HG02938 (cell line): ENCODE results near the gene LCOR.

Source experiments
- ATAC-seq: cut with Tn5 transposase; IDR thresholded peaks from one replicate; pipeline ENCODE4 v1.9.1; 2021; ENCODE audit warnings: mild to moderate bottlenecking, moderate library complexity; ENCODE audit not compliant: unreplicated experiment

Gene LCOR

DNA sequence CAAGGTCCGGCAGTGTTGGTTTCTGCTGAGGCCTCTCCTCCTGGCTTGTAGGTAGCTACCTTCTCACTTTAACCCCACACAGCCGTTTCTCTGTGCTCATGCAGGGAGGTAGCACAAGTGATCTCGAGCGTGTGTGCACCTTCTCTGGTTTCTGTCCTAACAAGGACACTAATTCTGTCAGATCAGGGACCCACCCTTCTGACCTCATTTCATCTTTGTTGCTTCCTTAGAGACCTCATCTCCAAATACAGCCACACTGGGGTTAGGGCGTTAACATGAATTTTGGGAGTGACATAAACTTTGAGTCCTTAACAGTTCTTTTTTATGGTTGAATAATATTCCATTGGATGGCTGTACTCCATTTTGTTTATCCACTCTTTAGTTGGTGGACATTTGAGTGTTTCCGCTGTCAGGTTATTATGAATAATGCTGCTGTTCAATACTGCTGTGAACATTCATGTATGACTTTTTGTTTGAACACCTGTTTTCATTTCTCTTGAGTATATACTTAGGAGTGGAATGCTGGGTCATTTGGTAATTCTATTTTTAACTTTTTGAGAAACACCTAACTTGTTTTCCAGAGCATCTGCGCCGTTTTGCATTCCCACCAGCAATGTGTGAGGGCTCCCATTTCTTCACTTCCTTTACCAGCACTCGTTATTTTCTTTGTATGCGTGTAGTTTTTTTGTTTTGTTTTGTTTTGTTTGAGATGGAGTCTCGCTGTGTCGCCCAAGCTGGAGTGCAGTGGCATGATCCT lies 57.5 kb downstream of the LCOR start:
- ATAC-seq = no peak

DNA sequence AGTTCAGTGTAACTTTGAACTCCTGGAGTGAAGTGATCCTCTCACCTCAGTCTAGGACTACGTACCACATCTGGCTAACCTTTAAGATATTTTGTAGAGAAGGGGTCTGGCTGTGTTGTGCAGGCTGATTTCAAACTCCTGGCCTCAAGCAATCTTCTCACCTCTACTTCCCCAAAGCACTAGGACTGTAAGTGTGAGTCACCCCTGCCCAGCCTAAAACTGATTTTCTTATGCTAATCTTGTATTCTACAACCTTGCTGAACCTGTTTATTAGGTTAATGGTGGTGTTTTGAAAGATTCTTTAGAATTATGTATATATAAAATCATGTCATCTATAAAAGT lies 58.0 kb downstream of the LCOR start:
- ATAC-seq = no peak

DNA sequence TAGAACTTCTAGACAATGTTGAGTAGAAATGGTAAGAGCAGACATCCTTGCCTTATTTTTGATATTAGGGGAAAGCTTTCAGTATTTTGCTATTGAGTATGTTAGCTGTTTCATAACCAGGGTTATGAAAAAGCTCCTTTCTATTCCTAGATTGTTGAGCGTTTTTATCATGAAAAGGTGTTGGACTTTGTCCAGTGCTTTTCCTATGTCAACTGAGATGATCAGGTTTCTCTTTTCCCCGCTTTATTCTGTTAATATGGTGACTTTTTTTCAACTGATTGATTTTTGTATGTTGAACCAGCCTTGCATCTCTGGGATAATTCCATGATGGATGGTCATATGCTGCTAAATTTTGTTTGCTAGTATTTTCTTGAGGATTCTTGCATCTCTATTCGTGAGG lies 58.5 kb downstream of the LCOR start:
- no peak for ATAC-seq

DNA sequence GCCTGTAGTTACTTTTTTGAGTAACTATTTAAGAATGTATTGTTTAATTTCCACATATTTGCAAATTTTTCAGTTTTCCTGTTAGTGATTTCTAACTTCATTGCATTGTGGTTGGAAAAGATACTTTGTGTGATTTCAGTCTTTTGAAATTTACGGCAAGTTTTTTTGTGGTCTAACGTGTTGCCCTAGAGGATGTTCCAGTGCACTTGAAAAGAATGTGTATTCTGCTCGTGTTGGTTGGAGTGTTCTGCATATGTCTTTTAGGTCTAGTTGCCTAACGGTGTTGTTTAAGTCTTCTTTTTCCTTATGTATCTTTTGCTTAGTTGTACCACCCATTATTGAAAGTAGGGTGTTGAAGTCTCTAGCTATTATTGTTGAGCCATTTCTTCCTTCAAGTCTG lies 59.7 kb downstream of the LCOR start:
- ATAC-seq = no peak

DNA sequence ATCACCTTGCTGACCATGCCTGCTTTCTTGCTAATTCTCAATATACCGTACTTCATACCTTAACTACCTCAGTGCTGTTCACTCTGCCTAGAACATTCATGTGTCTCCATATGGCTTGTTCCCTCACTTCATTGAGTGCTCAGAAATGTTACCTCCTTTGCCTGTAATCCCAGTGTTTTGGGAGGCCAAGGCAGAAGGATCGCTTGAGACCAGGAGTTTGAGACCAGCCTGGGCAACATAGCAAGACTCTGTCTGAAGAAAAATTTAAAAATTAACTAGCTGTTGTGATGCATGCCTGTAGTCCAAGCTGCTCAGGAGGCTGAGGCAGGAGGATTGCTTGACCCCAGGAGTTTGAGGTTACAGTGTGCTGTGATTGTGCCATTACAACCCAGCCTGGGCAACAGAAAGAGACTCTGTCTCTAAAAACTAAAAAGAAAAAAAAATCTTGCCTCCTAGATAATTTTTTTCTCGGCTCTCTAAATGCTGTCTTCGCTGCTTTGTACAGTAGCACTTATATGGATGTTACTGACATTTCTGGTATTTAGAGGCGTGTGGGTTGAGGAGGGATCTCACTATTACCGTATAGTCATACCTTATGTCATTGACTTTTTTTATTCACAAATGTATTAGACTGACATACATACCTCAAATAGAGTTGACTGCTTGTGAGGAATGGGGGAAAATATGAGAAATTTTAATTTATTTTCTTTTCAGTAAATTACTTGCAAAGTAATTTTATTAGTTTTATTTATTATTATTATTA lies 63.7 kb downstream of the LCOR start:
- ATAC-seq = no peak

DNA sequence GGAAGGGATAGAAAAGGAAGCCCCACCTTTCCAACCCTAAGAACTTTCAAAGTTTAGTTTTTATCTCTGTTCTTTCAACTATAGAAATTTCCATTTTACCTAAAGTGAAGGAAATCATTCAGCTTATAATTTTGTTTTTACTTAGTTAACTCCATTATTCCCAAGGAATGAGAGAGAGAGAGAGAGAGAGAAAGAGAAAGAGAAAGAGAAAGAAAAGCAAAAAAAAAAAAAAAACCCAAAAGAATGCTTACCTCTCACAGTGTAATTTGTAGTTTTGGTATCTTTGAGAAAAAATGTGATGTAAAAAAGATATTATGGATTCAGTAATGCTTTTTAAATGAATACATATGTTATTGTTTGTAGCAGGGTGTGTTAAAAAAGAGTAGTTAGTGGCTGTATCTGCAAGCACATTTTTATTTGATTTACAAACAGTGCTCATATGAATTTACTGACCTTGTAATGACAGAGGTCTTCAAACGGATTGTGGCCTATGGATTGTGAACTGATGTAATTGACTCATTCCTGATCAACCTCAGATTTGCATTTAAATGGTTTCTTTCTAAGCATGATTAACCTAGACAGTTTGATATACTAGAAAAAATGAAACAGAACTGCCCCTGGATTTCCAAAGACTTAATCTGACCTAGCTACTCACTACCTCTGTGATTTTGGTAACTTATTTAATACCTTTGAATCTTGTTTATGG lies 64.9 kb downstream of the LCOR start:
- no peak for ATAC-seq

DNA sequence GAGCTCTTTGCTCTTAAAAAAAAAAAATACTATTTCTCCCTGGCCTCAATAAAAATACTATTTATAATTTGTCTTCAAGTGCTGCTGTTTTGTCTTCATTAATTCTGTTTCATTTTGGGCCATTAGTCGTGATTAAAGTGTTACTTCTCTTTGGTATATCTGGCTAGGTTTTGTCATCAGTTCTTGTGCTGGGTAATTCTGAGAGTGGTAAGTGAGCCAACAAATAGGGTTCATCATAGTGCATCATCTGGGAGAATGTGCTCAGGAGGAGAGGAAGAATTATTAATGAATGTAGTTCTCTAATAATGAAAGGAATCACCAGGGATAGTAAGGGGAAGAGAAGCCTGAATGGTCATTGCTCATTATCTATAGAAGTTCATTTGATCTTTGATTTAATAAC lies 70.0 kb downstream of the LCOR start:
- no peak for ATAC-seq

DNA sequence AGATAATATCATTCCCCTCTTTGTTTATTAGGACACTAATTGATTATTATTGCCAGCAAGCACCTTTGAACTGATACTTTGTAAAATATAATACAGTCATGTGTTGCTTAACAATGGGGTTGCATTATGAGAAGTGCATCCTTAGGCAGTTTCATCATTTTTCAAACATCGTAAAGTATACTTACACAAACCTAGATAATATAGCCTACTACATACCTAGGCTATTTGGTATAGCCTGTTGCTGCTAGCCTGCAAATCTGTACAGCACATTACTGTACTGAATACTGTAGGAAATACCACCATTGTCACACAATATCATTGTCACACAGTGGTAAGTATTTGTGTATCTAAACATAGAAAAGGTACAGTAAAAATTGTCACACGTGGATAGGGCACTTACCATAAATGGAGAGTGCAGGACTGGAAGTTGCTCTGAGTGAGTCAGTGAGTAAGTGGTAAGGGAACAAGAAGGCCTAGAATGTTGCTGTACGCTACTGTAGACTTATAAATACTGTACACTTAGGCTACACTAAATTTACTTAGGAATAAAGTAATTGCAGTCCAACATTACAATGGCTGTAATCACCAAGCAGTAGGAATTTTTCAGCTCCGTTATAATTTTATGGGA lies 70.7 kb downstream of the LCOR start:
- no peak for ATAC-seq

DNA sequence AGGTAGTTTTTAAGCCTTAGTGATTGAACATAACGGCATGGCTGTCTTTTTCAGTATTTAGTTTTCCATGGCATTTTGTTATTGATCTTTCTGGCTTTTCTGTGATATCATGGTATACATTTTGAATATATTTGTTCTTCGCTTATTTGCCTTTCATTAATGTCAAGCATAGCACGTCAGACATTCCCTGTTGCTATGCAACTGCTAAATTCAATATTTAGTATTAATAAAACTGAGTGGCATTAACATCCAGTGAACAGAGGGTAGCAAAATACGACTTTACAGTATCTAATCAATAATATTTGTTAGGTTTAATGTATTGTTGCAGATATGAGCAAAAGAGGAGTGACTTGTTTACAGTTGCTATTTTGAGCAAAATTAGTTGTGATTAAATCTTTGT lies 72.5 kb downstream of the LCOR start:
- no peak for ATAC-seq

DNA sequence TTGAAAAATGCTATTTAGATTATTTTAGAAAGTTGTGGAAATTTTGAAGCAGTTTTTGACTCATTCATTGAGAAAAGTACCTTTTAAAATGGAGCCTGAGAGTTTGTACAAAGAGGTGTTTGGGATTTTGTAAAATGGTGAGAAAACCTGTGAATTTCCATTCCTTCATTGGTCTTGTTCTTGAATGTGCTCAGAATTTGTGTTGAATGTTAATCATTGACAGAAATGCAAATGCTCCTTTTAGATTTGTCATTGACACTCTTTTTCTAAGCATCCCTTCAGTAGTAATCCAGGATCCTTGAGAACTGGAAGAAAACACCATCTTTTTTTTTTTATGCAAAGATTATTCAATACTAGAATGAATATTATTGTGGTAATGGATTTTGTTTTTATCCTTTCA lies 74.8 kb downstream of the LCOR start:
- no peak for ATAC-seq

DNA sequence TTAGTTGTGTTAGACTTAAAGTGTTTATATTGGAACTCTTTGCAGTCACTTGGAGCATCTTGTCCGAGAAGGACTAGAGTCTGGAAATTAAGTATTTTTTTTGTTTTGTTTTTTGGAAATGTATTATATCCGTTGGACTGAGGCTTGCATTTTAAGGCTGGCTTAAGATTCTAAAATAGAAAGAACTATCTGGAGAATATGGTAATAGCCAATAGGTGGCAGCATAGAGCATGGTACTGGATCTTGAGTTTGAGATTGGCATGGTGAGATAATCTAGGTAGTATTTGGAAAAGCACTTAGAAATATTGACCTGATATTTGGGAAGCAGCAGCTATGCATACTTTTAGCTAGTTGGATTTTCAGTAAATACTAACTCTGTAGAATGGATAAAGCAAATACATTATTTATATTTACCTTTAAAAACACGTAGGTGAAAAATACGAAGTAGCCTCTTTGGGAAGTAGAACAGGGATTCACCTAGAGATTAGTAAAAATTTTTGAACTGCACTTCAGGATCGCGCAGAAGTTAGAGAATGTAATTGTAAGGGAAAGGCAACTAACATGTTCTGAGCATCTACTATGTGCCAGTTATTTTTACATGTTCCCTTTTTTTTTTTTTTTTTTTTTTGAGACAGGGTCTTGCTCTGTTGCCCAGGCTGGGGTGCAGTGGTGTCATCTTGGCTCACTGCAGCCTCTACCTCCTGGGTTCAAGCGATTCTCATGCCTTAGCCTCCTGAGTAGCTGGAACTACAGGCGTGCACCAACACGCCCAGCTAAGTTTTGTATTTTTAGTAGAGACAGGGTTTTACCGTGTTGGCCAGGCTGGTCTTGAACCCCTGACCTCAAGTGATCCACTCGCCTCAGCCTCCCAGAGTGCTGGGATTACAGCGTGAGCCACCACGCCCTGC lies 78.6 kb downstream of the LCOR start:
- ATAC-seq = no peak

DNA sequence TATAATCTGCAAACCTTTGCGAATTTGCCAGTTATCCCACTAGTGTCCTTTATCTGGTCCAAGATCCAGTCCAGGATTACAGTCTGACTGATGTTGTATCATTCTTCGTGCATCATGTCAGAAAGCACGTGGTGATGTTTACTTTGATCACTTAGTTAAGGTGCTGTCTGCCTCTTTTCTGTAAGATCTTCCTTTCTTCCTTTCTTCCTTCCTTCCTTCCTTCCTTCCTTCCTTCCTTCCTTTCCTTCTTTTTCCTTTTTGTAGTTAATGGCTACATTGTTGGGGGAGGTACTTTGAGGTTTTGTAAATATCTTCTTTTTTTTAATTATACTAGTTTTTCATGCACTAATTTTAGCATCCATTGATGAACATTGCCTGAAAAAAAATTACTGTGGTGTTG lies 80.3 kb downstream of the LCOR start:
- no peak for ATAC-seq

DNA sequence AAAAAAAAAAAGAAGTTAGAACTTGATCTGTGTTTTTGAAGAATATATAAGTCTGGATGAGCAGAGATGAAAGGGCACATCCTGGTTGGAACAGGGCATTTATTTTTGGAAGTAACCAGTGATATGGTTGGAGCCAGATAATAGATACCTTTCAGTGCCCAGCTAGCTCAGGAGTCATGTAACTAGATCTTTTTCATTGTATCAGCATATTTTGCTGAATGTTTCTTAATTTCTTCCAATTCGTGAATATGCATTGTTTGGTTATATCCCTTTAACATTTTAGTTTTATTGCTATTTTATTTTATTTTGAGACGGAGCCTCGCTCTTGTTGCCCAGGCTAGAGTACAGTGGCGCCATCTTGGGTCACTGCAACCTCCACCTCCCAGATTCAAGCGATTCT lies 81.8 kb downstream of the LCOR start:
- ATAC-seq = no peak

DNA sequence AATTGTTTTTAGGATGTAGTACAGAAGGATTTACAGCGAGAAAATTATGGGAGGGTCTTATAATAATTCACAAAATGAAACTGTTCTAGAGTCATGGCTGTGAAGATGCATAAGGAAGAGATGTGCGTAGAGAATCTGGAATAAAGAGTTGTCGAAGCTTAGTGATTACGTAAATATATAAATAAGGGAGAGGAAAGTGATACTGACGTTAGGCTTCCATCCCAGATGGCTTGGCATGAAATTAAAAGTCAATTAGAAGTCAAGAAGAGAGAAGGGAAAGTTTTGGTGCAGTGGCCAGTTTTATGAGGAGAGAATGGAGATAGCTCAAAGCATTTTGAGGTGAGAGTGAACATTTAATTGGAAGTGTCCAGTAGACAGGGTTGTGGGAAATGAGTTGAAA lies 85.5 kb downstream of the LCOR start:
- ATAC-seq = no peak

DNA sequence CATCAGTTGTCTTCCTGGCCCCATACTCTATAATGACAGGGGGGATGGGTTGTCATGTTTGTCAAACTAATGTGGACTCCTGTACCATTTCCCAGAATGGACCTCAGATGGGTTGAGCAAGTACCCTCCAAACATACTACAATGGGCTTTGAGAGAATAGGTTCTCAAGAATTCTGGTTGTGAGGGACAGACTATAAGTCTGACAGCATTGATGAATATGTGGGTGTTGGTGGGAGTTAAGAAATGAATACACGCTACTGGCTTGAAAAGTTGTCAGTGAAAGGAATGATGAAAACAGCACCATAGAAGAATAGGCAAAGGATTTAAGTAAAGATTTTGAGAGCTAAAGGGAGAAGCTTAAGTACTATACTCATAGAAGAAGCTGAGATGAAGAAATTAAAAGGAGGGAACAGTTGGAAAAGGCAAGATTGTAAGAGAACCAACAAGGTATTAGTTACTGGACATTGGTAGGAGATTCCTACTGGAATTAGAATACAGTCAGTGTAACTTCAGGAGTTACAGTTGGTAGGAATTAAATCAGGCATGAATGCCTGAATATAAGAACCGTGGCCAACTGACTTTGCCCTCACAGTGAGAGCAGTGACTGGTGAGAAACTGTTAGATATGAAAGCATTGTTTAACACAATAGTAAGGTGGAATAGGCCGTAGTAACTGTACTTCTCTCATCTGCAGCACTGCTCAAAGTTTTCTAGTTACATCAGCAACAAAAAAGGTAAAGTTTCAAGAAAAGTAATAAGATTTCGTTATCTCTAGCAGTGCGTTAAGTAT lies 86.3 kb downstream of the LCOR start:
- no peak for ATAC-seq

DNA sequence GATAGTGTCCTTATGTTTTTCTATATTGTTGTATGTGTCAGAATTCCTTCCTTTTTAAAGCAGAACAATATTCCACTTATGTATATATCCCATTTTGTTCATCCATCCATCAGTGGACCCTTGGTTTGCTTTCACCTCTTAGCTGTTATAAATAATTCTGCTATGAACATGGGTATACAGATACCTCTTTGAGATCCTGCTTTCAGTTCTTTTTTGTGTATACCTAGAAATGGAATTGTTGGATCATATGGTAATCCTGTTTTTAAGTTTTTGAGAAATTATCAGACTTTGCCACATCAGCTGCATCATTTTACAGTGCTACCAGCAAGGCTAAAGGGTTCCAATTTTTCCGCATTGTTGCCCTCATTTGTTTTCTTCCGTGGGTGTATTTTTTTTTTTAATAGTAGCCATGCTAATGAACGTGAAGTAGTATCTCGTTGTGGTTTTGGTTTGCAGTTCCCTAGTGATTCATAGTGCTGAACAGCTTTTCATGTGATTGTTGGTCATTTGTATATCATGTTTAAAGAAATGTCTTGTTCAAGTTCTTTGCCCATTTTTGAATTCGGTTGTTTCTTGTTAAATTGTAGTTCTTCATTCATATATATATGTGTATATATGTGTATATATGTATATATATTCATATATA lies 87.8 kb downstream of the LCOR start:
- ATAC-seq = no peak

DNA sequence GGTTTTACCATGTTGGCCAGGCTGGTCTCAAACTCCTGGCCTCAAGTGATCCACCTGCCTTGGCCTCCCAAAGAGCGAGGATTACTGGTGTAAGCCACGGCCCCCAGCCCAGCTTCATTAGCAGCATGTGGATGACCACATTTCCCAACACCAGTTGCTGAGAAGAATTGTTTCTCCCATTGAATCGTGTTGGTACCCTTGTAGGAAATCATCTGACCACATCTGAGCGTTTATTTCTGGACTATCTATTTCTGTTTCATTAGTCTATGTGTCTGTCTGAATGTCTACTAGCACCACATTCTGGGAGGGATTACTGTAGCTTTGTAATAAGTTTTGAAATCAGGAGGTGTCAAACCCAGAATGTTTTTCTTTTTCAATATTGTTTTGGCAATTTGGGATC lies 89.6 kb downstream of the LCOR start:
- ATAC-seq = no peak

DNA sequence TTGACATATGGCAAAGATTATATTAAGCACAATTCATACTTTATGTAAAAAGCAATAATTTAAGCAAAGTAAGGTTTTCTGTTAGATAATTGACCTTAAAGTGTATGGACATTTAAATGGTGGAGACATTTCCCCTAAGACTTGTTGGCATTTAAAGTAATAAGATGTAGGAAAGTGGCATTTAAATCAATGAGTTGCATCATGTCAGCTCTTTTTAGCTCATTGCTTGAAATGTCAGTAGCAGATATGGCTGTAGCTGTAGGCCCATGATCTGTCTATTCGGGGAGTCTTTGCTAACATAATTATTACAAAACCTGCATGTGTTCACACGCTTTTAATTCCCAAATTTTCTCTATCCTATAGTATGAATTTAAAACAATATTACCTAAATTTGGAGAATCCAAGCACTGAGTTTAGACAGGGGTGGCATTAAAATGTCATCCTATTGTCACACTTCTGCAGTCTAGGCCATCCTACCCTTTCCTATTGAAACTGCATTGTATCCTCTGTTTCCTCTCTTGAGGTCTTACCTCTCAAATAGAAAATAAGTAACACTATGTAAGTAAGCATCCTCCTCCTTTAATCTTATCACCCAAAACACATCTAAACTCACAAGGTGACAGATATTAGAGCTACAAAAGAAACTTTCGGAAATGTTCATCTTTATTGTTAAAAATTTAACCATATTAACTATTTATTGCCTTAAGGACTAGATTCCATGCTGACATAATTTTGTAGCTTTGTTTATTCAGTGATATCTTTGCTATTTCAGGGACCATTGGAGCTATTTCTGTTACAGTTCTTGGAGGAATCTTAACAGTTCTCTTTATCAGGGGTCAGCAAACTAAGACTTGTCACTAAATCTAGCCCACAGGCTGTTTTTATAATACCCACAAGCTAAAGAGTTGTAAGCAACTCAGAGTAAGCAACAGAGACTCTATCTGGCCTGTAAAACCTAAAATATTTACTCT lies 91.2 kb downstream of the LCOR start:
- no peak for ATAC-seq
